Retinal pigment epithelial cell (primary cell): ENCODE data around the gene PICALM.

ENCODE experiments used
- DNase-seq: peaks from one replicate; pipeline ENCODE4 v3.0.0-alpha.2; 2010; ENCODE audit warnings: low read depth
- H3K4me3 ChIP-seq: 2 replicates; pipeline ENCODE4 v1.5.1; 2011; ENCODE audit warnings: mild to moderate bottlenecking, low read length, control low read depth, moderate library complexity
- TF ChIP-seq, protein P1 (sequence below): conservative IDR thresholded peaks from 2 replicates; pipeline ENCODE4 v1.5.1; 2011; ENCODE audit warnings: low read depth, low read length, control low read depth, inconsistent platforms

The PICALM gene

DNA sequence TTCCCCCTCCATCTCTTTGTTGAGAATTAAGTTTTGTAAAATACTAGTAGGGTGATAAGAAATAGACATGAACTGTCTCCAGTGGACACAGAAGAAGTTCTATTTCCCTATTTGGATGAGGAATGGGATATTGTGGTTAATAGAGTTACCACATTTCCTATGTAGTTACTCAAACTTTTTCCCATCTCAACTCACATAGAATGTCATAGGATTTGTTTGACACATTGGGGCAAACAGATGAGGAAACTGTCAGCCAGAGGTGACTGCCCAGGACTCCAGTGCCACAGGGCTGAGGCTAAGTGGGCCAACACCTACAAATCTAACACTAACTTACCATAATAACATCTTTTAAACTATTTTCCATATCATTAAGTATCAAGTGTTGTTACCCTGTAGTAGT, 155.4 kb downstream of the PICALM start:
- no peak overlapping the region for H3K4me3 ChIP-seq
- no peak for DNase-seq
- TF ChIP-seq, protein P1, sequence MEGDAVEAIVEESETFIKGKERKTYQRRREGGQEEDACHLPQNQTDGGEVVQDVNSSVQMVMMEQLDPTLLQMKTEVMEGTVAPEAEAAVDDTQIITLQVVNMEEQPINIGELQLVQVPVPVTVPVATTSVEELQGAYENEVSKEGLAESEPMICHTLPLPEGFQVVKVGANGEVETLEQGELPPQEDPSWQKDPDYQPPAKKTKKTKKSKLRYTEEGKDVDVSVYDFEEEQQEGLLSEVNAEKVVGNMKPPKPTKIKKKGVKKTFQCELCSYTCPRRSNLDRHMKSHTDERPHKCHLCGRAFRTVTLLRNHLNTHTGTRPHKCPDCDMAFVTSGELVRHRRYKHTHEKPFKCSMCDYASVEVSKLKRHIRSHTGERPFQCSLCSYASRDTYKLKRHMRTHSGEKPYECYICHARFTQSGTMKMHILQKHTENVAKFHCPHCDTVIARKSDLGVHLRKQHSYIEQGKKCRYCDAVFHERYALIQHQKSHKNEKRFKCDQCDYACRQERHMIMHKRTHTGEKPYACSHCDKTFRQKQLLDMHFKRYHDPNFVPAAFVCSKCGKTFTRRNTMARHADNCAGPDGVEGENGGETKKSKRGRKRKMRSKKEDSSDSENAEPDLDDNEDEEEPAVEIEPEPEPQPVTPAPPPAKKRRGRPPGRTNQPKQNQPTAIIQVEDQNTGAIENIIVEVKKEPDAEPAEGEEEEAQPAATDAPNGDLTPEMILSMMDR, result no peak

DNA sequence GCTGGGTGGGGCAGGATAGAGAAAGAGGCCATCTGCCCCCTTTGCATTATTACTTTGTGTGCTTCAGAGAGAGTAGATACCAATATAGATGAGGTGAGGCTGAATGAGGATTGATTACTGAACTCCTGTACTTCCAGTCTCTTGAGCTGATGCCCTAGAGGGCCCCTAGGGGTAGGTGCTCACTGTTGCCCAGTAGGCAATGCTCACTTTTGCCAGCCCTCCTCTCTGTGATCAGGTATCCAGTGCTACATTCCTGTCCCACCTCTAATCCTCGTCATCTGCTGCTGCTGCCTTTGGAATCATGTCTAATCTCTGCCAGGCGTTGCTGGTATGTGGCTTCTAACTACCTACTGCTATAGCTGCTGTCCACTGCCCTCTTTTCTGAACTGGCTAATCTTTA, 156.5 kb downstream of the PICALM start:
- no peak for DNase-seq
- TF ChIP-seq, protein P1, result no peak
- H3K4me3 ChIP-seq, result no peak overlapping the region
